PC-3 (cell line): ENCODE measurements around the gene RYR2.

ENCODE experiments used
- EZH2 ChIP-seq: fragments of 300-600 bp; sonication (generic); IDR thresholded peaks from one replicate; pipeline ENCODE4 v1.6.1; 2017; ENCODE audit warnings: antibody characterized with exemption, mild to moderate bottlenecking, low read length; ENCODE audit not compliant: unreplicated experiment
- EZH2phosphoT487 ChIP-seq: fragments of 300-600 bp; sonication (generic); IDR thresholded peaks from 2 replicates; pipeline ENCODE4 v1.6.1; 2018; ENCODE audit warnings: mild to moderate bottlenecking, antibody characterized with exemption, low read length, borderline replicate concordance
- TF ChIP-seq, protein P1 (sequence below): fragments of 300-600 bp; sonication (generic); conservative IDR thresholded peaks from 2 replicates; pipeline ENCODE4 v1.5.1; 2017; ENCODE audit warnings: antibody characterized with exemption, low read depth, mild to moderate bottlenecking, low read length

DNA sequence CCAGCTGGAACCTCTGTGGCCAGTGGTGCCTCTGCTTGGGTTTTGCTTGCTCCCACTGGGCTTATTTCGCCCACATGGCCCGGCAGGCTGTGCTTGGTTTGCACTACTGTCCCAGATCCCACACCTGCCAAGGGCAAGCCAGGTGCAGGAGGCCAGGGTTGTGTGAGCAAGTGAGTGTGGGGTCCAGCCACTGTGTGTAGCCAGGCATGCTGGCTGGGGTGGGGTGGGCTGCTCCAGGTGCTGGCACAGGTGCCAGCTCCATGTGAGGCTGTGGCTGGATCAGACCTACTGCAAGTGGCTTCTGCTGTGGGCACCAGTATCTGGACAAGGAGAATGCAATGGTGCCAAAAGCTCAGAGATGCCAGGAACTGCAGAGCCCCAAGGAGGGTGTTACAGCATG lies 28.5 kb downstream of the RYR2 start:
- TF ChIP-seq, protein P1, sequence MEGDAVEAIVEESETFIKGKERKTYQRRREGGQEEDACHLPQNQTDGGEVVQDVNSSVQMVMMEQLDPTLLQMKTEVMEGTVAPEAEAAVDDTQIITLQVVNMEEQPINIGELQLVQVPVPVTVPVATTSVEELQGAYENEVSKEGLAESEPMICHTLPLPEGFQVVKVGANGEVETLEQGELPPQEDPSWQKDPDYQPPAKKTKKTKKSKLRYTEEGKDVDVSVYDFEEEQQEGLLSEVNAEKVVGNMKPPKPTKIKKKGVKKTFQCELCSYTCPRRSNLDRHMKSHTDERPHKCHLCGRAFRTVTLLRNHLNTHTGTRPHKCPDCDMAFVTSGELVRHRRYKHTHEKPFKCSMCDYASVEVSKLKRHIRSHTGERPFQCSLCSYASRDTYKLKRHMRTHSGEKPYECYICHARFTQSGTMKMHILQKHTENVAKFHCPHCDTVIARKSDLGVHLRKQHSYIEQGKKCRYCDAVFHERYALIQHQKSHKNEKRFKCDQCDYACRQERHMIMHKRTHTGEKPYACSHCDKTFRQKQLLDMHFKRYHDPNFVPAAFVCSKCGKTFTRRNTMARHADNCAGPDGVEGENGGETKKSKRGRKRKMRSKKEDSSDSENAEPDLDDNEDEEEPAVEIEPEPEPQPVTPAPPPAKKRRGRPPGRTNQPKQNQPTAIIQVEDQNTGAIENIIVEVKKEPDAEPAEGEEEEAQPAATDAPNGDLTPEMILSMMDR, result no peak
- TF ChIP-seq EZH2phosphoT487 (no peak), EZH2 (no peak)
